ENCODE data around the gene SYT1.

- TF ChIP-seq POLR2A (IDR thresholded peaks at IDR 0.05; ENCODE audit: low read depth, low read length), result no peak
- no peak for TF ChIP-seq CTCF (conservative IDR thresholded peaks at IDR 0.05; ENCODE audit: low read depth, low read length)
- TF ChIP-seq SMC3 (IDR thresholded peaks at IDR 0.05; ENCODE audit: low read depth, low read length), result no peak
- no peak for TF ChIP-seq CHD1 (IDR thresholded peaks at IDR 0.05; ENCODE audit: low read depth, low read length)
- TF ChIP-seq CEBPB (IDR thresholded peaks at IDR 0.05; ENCODE audit: low read depth, low read length), result peak; percentile 99
- no peak for TF ChIP-seq MAFK (IDR thresholded peaks at IDR 0.05; ENCODE audit: low read depth, low read length)
- no peak for TF ChIP-seq NFE2L2 (IDR thresholded peaks at IDR 0.05; ENCODE audit: low read depth, low read length)
- TF ChIP-seq MXI1 (IDR thresholded peaks at IDR 0.05; ENCODE audit: borderline replicate concordance, low read depth, low read length), result no peak
- no peak for TF ChIP-seq BHLHE40 (IDR thresholded peaks at IDR 0.05; ENCODE audit: low read depth, low read length)
- TF ChIP-seq MAZ (IDR thresholded peaks at IDR 0.05; ENCODE audit: borderline replicate concordance, low read depth, low read length), result no peak
Observed at GRCh38 chr12:79300199-79300568, 435.6 kb downstream of the SYT1 start.
